T-helper 1 cell (primary cell): ENCODE results near the gene KCNG1.
"Not testable (repeated sequence)": the region's sequence is repeated elsewhere in the genome, so short reads cannot be mapped to it uniquely, and the experiment has no call there.

Experiments used
- DNase-seq, 5 donors: peaks; one replicate each; pipeline ENCODE4 v3.0.0-alpha.2; 2012 to 2020
- total RNA-seq, 4 donors: gene quantifications; one replicate each; lab custom pipeline; 2026; lab: John Stamatoyannopoulos, UW

Gene KCNG1
- total RNA-seq: 0 to 0.12 (median 0.04) reads per million in 4 donors

GRCh38 chr20:51022803-51023616 lies at the start of gene KCNG1:
Gene KCNG1, minus strand, starts transcription at chr20:51023107. Its CDS starts 12,769 bp downstream, at chr20:51010338.
- DNase-seq: peak in 3 of 5 donors; percentile 6 to 61 (median 11)

GRCh38 chr20:51070621-51071020 lies 47.7 kb upstream of the KCNG1 start:
- no peak for DNase-seq

- DNase-seq: no peak
These were observed 44.9 kb upstream of the KCNG1 start for GRCh38 chr20:51067792-51068191.

- no peak for DNase-seq
These were observed 42.7 kb upstream of the KCNG1 start for GRCh38 chr20:51065615-51066014.

GRCh38 chr20:51064137-51064536 lies 41.2 kb upstream of the KCNG1 start:
- no peak for DNase-seq

GRCh38 chr20:51062065-51062464 lies 39.2 kb upstream of the KCNG1 start:
- DNase-seq: peak in 1 of 5 donors; percentile 40

GRCh38 chr20:51061418-51062045 lies 38.6 kb upstream of the KCNG1 start:
- no peak for DNase-seq

GRCh38 chr20:51060301-51060700 lies 37.4 kb upstream of the KCNG1 start:
- DNase-seq: no peak

- DNase-seq: no peak
These were observed 37.0 kb upstream of the KCNG1 start for GRCh38 chr20:51059862-51060261.

GRCh38 chr20:51058017-51058416 lies 35.1 kb upstream of the KCNG1 start:
- DNase-seq: no peak

- no peak for DNase-seq
These were observed 31.3 kb upstream of the KCNG1 start for GRCh38 chr20:51054233-51054632.

GRCh38 chr20:51050531-51051075 lies 27.7 kb upstream of the KCNG1 start:
- no peak for DNase-seq

- no peak for DNase-seq
These were observed 23.4 kb upstream of the KCNG1 start for GRCh38 chr20:51046021-51046985.

GRCh38 chr20:51045492-51045891 lies 22.6 kb upstream of the KCNG1 start:
- not testable (repeated sequence) for DNase-seq

GRCh38 chr20:51044796-51045195 lies 21.9 kb upstream of the KCNG1 start:
- DNase-seq: no peak

- no peak for DNase-seq
These were observed 20.9 kb upstream of the KCNG1 start for GRCh38 chr20:51043811-51044210.

- DNase-seq: no peak
These were observed 19.8 kb upstream of the KCNG1 start for GRCh38 chr20:51042657-51043247.

- DNase-seq: no peak
These were observed 19.2 kb upstream of the KCNG1 start for GRCh38 chr20:51042064-51042463.

- DNase-seq: no peak
These were observed 14.7 kb upstream of the KCNG1 start for GRCh38 chr20:51037532-51038115.

GRCh38 chr20:51036827-51037531 lies 14.1 kb upstream of the KCNG1 start:
- DNase-seq: no peak

GRCh38 chr20:51036226-51036625 lies 13.3 kb upstream of the KCNG1 start:
- no peak for DNase-seq
